ENCODE data around the gene ZNF12. TPM values are rescaled to one million over a fixed set of nuclear protein-coding genes. Genes with fewer than 3 reads are reported as not detected.
"Not testable (repeated sequence)": the region's sequence is repeated elsewhere in the genome, so short reads cannot be mapped to it uniquely, and the experiment has no call there.

Gene ZNF12
- polyA plus RNA-seq, 3 donors from 2014 or later = 14.5 to 25.4 (median 18.4) TPM

GRCh38 chr7:6718124-6718523, 11.4 kb upstream of the ZNF12 start:
- Mint-ChIP-seq H3K36me3 (no peaks in the 10 kb centered on the region), H3K27ac (no peak overlapping the region), H3K4me1 (peaks cover 0 to 4% of the 10 kb centered on the region in 2 donors), H3K4me3 (no peak overlapping the region), H3K27me3 (ENCODE audit: low read depth in 3 of 3) (peaks cover 9 to 25% (median 10%) of the 10 kb centered on the region in 3 donors), H3K9me3 (no peaks in the 10 kb centered on the region)
- DNase-seq = no peak

DNA sequence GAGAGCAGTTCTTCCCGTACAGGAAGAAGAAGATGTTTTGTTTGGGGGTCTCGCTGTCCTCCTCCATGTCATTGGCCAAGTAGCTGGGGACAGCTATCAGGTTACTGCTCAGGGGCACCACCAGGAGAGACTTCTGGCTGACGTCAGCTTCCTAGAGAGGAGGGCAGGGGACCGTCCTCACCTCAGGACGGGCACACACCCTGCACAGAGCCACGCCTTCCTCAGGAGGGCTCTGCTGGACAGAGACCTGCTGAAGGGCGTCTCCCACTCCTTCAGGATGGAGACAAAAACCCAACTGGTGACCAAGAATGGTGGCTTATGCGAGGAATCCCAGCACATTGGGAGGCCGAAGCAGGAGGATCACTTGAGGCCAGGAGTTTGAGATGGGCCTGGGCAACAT, 9.2 kb upstream of the ZNF12 start:
- H3K27ac Mint-ChIP-seq, DNase-seq, H3K4me1 Mint-ChIP-seq, H3K9me3 Mint-ChIP-seq, H3K4me3 Mint-ChIP-seq, H3K36me3 Mint-ChIP-seq: not testable (repeated sequence)
- H3K27me3 Mint-ChIP-seq (ENCODE audit: low read depth in 3 of 3) = peaks cover 5 to 21% (median 10%) of the 10 kb centered on the region in 3 donors

DNA sequence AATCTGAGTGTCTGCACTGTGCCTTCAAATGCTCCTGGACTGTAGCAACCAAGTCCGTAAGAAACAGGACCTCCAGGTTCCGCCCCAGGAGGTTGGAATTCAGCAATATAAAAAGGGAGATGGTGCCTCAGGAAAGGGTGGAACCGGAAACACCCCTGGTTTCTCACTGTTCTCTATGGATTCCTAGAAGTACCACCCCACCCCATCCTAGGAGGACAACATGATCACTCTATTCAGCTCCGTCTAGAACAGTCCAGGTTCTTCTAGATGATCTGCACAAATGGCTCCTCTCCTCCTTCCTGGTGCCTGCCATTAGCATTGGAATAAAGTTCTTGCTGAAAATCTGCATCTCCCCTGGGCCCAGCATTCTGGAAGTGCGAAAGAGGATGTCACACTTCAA, 7.6 kb upstream of the ZNF12 start:
- Mint-ChIP-seq H3K27ac (no peak overlapping the region), H3K27me3 (ENCODE audit: low read depth in 3 of 3) (peaks cover 5 to 26% (median 8%) of the 10 kb centered on the region in 3 donors), H3K9me3 (no peaks in the 10 kb centered on the region), H3K4me1 (peaks cover 0 to 4% of the 10 kb centered on the region in 2 donors), H3K36me3 (no peaks in the 10 kb centered on the region), H3K4me3 (no peak overlapping the region)
- DNase-seq = no peak

GRCh38 chr7:6709808-6710207, 3.1 kb upstream of the ZNF12 start:
- no peak overlapping the region for H3K4me3 Mint-ChIP-seq
- peaks cover 21% of the 10 kb centered on the region in 2 donors for H3K4me1 Mint-ChIP-seq
- DNase-seq = no peak
- H3K27ac Mint-ChIP-seq = no peak overlapping the region
- peaks cover 2 to 8% (median 6%) of the 10 kb centered on the region in 3 donors for H3K36me3 Mint-ChIP-seq
- H3K27me3 Mint-ChIP-seq (ENCODE audit: low read depth in 3 of 3) = peaks cover 10 to 22% (median 13%) of the 10 kb centered on the region in 3 donors
- H3K9me3 Mint-ChIP-seq = no peaks in the 10 kb centered on the region

DNA sequence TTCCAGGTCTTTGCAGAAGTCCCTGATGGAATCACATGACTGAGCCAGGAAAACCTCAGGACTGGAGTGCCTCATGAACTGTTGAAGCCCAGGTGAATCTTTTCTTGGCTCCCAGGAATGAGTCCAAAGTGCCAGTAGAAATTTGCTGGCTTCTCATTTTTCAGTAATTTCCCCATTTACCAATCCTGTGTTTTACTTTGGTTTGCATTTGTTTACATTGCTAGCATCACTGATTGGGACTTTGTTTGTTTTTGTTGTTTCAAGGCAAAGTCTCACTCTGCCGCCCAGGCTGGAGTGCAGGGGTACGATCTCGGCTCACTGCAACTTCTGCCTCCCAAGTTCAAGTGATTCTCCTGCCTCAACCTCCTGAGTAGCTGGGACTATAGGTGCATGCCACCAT, 1.6 kb upstream of the ZNF12 start:
- no peak for DNase-seq
- peak overlapping the region in 4 of 5 donors; percentile 44 to 70 (median 62) for H3K4me3 Mint-ChIP-seq
- H3K27me3 Mint-ChIP-seq (ENCODE audit: low read depth in 3 of 3) = peaks cover 10 to 22% (median 15%) of the 10 kb centered on the region in 3 donors
- no peaks in the 10 kb centered on the region for H3K9me3 Mint-ChIP-seq
- H3K4me1 Mint-ChIP-seq = peaks cover 31 to 33% of the 10 kb centered on the region in 2 donors
- peaks cover 10 to 16% (median 12%) of the 10 kb centered on the region in 3 donors for H3K36me3 Mint-ChIP-seq
- peak overlapping the region in 1 of 6 donors; percentile 65 for H3K27ac Mint-ChIP-seq

GRCh38 chr7:6705959-6706665, 635 bp downstream of the ZNF12 start:
- no peak for DNase-seq
- H3K4me3 Mint-ChIP-seq = peak overlapping the region; percentile 84 to 96 (median 94)
- peaks cover 24 to 33% (median 25%) of the 10 kb centered on the region in 3 donors for H3K36me3 Mint-ChIP-seq
- peaks cover 0 to 3% (median 0%) of the 10 kb centered on the region in 6 donors for H3K9me3 Mint-ChIP-seq
- H3K27me3 Mint-ChIP-seq (ENCODE audit: low read depth in 3 of 3) = peaks cover 12 to 22% (median 13%) of the 10 kb centered on the region in 3 donors
- peaks cover 48 to 55% of the 10 kb centered on the region in 2 donors for H3K4me1 Mint-ChIP-seq
- H3K27ac Mint-ChIP-seq = peak overlapping the region; percentile 81 to 94 (median 87)

GRCh38 chr7:6701860-6702259, 4.9 kb downstream of the ZNF12 start:
- H3K4me3 Mint-ChIP-seq = peak overlapping the region in 1 of 5 donors; percentile 23
- peaks cover 0 to 3% (median 0%) of the 10 kb centered on the region in 6 donors for H3K9me3 Mint-ChIP-seq
- peaks cover 58 to 69% of the 10 kb centered on the region in 2 donors for H3K4me1 Mint-ChIP-seq
- peak overlapping the region in 5 of 6 donors; percentile 8 to 63 (median 29) for H3K27ac Mint-ChIP-seq
- H3K36me3 Mint-ChIP-seq = peaks cover 44 to 50% (median 47%) of the 10 kb centered on the region in 3 donors
- DNase-seq = no peak
- peaks cover 3 to 8% (median 8%) of the 10 kb centered on the region in 3 donors for H3K27me3 Mint-ChIP-seq (ENCODE audit: low read depth in 3 of 3)

DNA sequence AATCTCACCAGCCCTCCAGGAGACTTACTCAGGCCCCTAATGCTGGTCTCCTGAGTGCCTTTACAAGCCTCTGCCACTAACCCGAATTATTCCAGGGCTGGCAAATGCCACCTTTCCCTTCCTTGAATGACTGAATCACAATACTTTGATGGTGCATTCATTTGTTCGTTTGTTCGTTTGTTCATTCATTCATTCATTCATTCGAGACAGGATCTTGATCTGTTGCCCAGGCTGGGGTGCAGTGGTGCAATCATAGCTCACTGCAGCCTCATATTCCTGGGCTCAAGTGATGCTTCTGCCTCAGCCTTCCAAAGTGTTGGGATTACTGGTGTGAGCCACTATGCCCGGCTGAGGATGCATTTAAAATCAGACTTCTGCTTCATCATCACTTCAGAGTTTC, 6.0 kb downstream of the ZNF12 start:
- DNase-seq = no peak
- H3K9me3 Mint-ChIP-seq = peaks cover 0 to 3% (median 0%) of the 10 kb centered on the region in 6 donors
- H3K4me1 Mint-ChIP-seq = peaks cover 53 to 66% of the 10 kb centered on the region in 2 donors
- peaks cover 44 to 50% (median 47%) of the 10 kb centered on the region in 3 donors for H3K36me3 Mint-ChIP-seq
- H3K4me3 Mint-ChIP-seq = no peak overlapping the region
- H3K27ac Mint-ChIP-seq = no peak overlapping the region
- peaks cover 1 to 2% (median 2%) of the 10 kb centered on the region in 3 donors for H3K27me3 Mint-ChIP-seq (ENCODE audit: low read depth in 3 of 3)

DNA sequence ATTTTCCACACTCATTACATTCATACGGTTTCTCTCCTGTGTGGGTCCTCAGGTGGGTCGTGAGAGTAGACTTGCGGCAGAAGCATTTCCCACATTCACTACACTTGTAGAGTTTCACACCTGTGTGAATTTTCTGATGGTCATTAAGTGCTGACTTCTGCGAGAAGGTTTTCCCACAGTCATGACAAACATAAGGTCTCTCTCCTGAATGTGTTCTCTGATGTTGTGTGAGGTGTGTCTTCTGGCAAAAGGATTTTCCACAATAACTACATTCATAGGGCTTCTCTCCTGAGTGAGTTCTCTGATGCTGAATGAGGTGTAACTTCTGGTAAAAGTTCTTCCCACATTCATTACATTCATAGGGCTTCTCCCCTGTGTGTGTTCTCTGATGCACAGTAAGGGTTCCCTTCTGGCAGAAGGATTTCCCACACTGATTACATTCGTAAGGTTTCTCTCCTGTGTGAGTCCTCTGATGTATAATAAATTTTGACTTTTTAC, 15.1 kb downstream of the ZNF12 start:
- peak overlapping the region in 1 of 6 donors; percentile 55 for H3K27ac Mint-ChIP-seq
- peaks cover 27 to 65% (median 28%) of the 10 kb centered on the region in 3 donors for H3K36me3 Mint-ChIP-seq

DNA sequence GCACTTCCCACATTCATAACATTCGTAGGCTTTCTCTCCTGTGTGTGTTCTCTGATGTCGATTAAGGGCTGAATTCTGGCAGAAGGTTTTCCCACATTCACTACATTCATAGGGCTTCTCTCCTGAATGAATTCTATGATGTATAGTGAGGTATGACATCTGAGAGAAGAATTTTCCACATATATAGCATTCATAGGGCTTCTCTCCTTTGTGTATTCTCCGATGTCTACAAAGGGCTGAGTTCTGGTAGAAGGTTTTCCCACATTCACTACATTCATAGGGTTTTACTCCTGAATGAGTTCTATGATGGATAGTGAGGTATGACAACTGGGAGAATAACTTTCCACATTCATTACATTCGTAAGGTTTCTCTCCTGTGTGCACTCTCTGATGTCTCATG, 15.6 kb downstream of the ZNF12 start:
- no peak for DNase-seq
- H3K4me1 Mint-ChIP-seq = no peaks in the 10 kb centered on the region
- H3K9me3 Mint-ChIP-seq = peaks cover 0 to 86% (median 49%) of the 10 kb centered on the region in 6 donors
- peaks cover 6 to 9% (median 8%) of the 10 kb centered on the region in 3 donors for H3K27me3 Mint-ChIP-seq (ENCODE audit: low read depth in 3 of 3)
- H3K27ac Mint-ChIP-seq = no peak overlapping the region
- no peak overlapping the region for H3K4me3 Mint-ChIP-seq
- peaks cover 32 to 71% (median 33%) of the 10 kb centered on the region in 3 donors for H3K36me3 Mint-ChIP-seq

More for the DNA sequence above, 15.1 kb downstream of the ZNF12 start:
- no peak for DNase-seq
- Mint-ChIP-seq H3K4me3 (no peak overlapping the region), H3K4me1 (no peaks in the 10 kb centered on the region), H3K27me3 (ENCODE audit: low read depth in 3 of 3) (peaks cover 4 to 5% (median 5%) of the 10 kb centered on the region in 3 donors), H3K9me3 (peaks cover 0 to 81% (median 44%) of the 10 kb centered on the region in 6 donors)

- Mint-ChIP-seq H3K27me3 (ENCODE audit: low read depth in 3 of 3) (peaks cover 0 to 7% (median 0%) of the 10 kb centered on the region in 3 donors), H3K4me3 (no peak overlapping the region), H3K27ac (no peak overlapping the region), H3K9me3 (peaks cover 45 to 92% (median 86%) of the 10 kb centered on the region in 6 donors), H3K4me1 (no peaks in the 10 kb centered on the region), H3K36me3 (peaks cover 21 to 31% (median 24%) of the 10 kb centered on the region in 3 donors)
- no peak for DNase-seq
These were observed 26.6 kb downstream of the ZNF12 start for GRCh38 chr7:6680146-6680545.

- no peak overlapping the region for H3K27ac Mint-ChIP-seq
- H3K4me1 Mint-ChIP-seq = no peaks in the 10 kb centered on the region
- no peak for DNase-seq
- peaks cover 0 to 5% (median 0%) of the 10 kb centered on the region in 3 donors for H3K27me3 Mint-ChIP-seq (ENCODE audit: low read depth in 3 of 3)
- H3K9me3 Mint-ChIP-seq = peaks cover 28 to 86% (median 82%) of the 10 kb centered on the region in 6 donors
- H3K4me3 Mint-ChIP-seq = no peak overlapping the region
- peaks cover 27 to 46% (median 34%) of the 10 kb centered on the region in 3 donors for H3K36me3 Mint-ChIP-seq
These were observed 30.8 kb downstream of the ZNF12 start for GRCh38 chr7:6675807-6676405.

- DNase-seq; H3K27ac Mint-ChIP-seq; H3K4me1 Mint-ChIP-seq; H3K27me3 Mint-ChIP-seq (ENCODE audit: low read depth in 3 of 3); H3K4me3 Mint-ChIP-seq: not testable (repeated sequence)
- Mint-ChIP-seq H3K9me3 (peaks cover 15 to 55% (median 53%) of the 10 kb centered on the region in 6 donors), H3K36me3 (peaks cover 35 to 49% (median 42%) of the 10 kb centered on the region in 3 donors)
These were observed 35.9 kb downstream of the ZNF12 start for GRCh38 chr7:6670851-6671250.
